Keratinocyte (primary cell): ENCODE measurements around the gene CRIM1. TPM values are rescaled to one million over a fixed set of nuclear protein-coding genes. Genes with fewer than 3 reads are reported as not detected.

ENCODE experiments used
- DNase-seq: peaks from one replicate; pipeline ENCODE4 v3.0.0-alpha.2; 2011; ENCODE audit warnings: low read depth, missing footprints, low spot score
- FAIRE-seq: peaks from 2 replicates; lab custom pipeline; 2011; peaks lifted over from hg19 to GRCh38; lab: Jason Lieb, UNC
- H2AFZ ChIP-seq: 2 replicates; pipeline ENCODE4 v1.6.0; 2012; ENCODE audit warnings: low read length, control low read depth, inconsistent platforms; ENCODE audit not compliant: control insufficient read depth
- H3K27ac ChIP-seq: 2 replicates; pipeline ENCODE4 v1.5.1; 2011; ENCODE audit warnings: low read length; ENCODE audit not compliant: control insufficient read depth, insufficient read depth
- H3K27me3 ChIP-seq: 3 replicates; pipeline ENCODE4 v1.6.0; 2011; ENCODE audit warnings: low read length; ENCODE audit not compliant: control insufficient read depth, insufficient read depth; ENCODE audit errors: extremely low read depth
- H3K36me3 ChIP-seq, 2 experiments: 2 replicates in 1 of 2; 3 replicates in 1 of 2; pipeline ENCODE4 v1.5.1; 2011; ENCODE audit warnings: low read length in 2 of 2, mild to moderate bottlenecking in 1 of 2; ENCODE audit not compliant: control insufficient read depth in 2 of 2, insufficient read depth in 2 of 2; ENCODE audit errors: extremely low read depth in 1 of 2
- H3K4me1 ChIP-seq: 3 replicates; pipeline ENCODE4 v1.5.1; 2011; ENCODE audit warnings: low read length; ENCODE audit not compliant: control insufficient read depth, insufficient read depth; ENCODE audit errors: extremely low read depth
- H3K4me2 ChIP-seq: 3 replicates; pipeline ENCODE4 v1.6.0; 2011; ENCODE audit warnings: low read depth, low read length; ENCODE audit not compliant: control insufficient read depth, insufficient read depth; ENCODE audit errors: extremely low read depth
- H3K4me3 ChIP-seq, 3 experiments: fragments of 200-600 bp in 1 of 3; sonication (generic) in 1 of 3; 2 replicates in 2 of 3; 3 replicates in 1 of 3; pipeline ENCODE4 v1.5.1; 2011 to 2016; ENCODE audit warnings: low read length in 3 of 3, mild to moderate bottlenecking in 3 of 3, control low read depth in 2 of 3, inconsistent platforms in 1 of 3, low read depth in 1 of 3, mixed read lengths in 1 of 3, mixed run types in 1 of 3, moderate library complexity in 1 of 3; ENCODE audit not compliant: control insufficient read depth in 2 of 3, insufficient read depth in 2 of 3; ENCODE audit errors: extremely low read depth in 1 of 3
- H3K79me2 ChIP-seq: 2 replicates; pipeline ENCODE4 v1.6.0; 2012; ENCODE audit warnings: low read length; ENCODE audit not compliant: control insufficient read depth, insufficient read depth
- H3K9ac ChIP-seq: 3 replicates; pipeline ENCODE4 v1.6.0; 2011; ENCODE audit warnings: low read length; ENCODE audit not compliant: control insufficient read depth, insufficient read depth; ENCODE audit errors: extremely low read depth
- H3K9me1 ChIP-seq: 3 replicates; pipeline ENCODE4 v1.6.0; 2011; ENCODE audit warnings: low read length; ENCODE audit not compliant: control insufficient read depth, insufficient read depth; ENCODE audit errors: extremely low read depth
- H3K9me3 ChIP-seq: 2 replicates; pipeline ENCODE4 v1.5.1; 2012; ENCODE audit warnings: low read depth, low read length; ENCODE audit not compliant: control insufficient read depth
- H4K20me1 ChIP-seq: 3 replicates; pipeline ENCODE4 v1.6.0; 2011; ENCODE audit warnings: low read length; ENCODE audit not compliant: control insufficient read depth, insufficient read depth; ENCODE audit errors: extremely low read depth
- EZH2 ChIP-seq: IDR thresholded peaks from one replicate; pipeline ENCODE4 v1.6.1; 2012; ENCODE audit warnings: inconsistent platforms, mild to moderate bottlenecking, low read length, moderate library complexity
- dilution Hi-C: fragments of 300-500 bp; cut with MboI; formaldehyde crosslinking; loops from one replicate; pipeline ENCODE4 v1.7.0; 2020; ENCODE audit warnings: low sequenced_read_pairs; ENCODE audit not compliant: extremely low pct_ligation_motif_present
- polyA plus RNA-seq, 5 experiments: library from polyadenylated mRNA; depleted of rRNA in 3 of 5; stranded (reverse) in 3 of 5; stranded (forward) in 1 of 5; unstranded in 1 of 5; fragments of >200 nt; gene quantifications; 1 replicate in 1 of 5; 2 replicates in 3 of 5; 3 replicates in 1 of 5; pipeline versions ENCODE4 v1.2.1 to v1.2.3, GENCODE V29; 2011 to 2012; ENCODE audit warnings: missing spikeins in 2 of 5, low read depth in 1 of 5, low replicate concordance in 1 of 5
- TF ChIP-seq, protein P1 (sequence below), 3 experiments: IDR thresholded peaks in 1 of 3; conservative IDR thresholded peaks in 1 of 3; optimal IDR thresholded peaks in 1 of 3; 2 replicates in 2 of 3; 3 replicates in 1 of 3; pipeline versions ENCODE3 to v1.5.1; 2011; ENCODE audit warnings: low read length in 3 of 3, mild to moderate bottlenecking in 3 of 3, moderate library complexity in 2 of 3, control low read depth in 1 of 3, inconsistent platforms in 1 of 3; ENCODE audit not compliant: insufficient read depth in 2 of 3; ENCODE audit errors: extremely low read depth in 1 of 3

CRIM1 gene
- polyA plus RNA-seq, 1 donor (not counting 4 experiments of a cell fraction or from before 2014, with no cell fraction given), result 98.3 TPM

DNA sequence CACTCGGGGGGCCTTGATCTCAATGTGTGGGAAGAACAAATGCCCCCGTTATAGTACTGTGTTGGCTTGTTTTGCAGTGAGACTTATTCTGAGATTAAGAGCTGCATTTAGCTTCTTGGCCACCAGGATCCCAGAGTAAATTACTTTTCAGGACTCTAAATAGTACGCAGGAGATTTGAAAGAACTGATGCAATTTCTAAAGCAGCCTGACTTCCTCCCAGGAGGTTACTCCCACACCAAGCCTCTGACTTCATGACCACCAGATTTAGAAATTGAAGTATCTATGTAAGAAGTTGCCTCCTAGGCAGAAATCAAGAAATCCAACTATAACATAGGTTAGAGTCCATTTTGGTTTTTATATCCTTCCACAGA lies 175.4 kb downstream of the CRIM1 start:
- H3K4me3 ChIP-seq, result no peak overlapping the region
- H3K4me2 ChIP-seq, result no peak overlapping the region
- H3K36me3 ChIP-seq, result peaks cover 19 to 39% of the 10 kb centered on the region in 2 experiments
- no peak for FAIRE-seq
- H3K27ac ChIP-seq, result no peak overlapping the region
- no peak overlapping the region for H3K9ac ChIP-seq
- no peaks in the 10 kb centered on the region for H3K79me2 ChIP-seq
- DNase-seq, result no peak
- no peaks in the 10 kb centered on the region for H3K4me1 ChIP-seq
- no peak overlapping the region for H2AFZ ChIP-seq
- H4K20me1 ChIP-seq, result no peaks in the 10 kb centered on the region
- dilution Hi-C loops, result no loop called here
- no peak for TF ChIP-seq EZH2
- TF ChIP-seq, protein P1, sequence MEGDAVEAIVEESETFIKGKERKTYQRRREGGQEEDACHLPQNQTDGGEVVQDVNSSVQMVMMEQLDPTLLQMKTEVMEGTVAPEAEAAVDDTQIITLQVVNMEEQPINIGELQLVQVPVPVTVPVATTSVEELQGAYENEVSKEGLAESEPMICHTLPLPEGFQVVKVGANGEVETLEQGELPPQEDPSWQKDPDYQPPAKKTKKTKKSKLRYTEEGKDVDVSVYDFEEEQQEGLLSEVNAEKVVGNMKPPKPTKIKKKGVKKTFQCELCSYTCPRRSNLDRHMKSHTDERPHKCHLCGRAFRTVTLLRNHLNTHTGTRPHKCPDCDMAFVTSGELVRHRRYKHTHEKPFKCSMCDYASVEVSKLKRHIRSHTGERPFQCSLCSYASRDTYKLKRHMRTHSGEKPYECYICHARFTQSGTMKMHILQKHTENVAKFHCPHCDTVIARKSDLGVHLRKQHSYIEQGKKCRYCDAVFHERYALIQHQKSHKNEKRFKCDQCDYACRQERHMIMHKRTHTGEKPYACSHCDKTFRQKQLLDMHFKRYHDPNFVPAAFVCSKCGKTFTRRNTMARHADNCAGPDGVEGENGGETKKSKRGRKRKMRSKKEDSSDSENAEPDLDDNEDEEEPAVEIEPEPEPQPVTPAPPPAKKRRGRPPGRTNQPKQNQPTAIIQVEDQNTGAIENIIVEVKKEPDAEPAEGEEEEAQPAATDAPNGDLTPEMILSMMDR (optimal IDR thresholded peaks at IDR 0.05 in 1 of 3, IDR thresholded peaks at IDR 0.05 in 1 of 3, conservative IDR thresholded peaks at IDR 0.05 in 1 of 3; ENCODE audit: extremely low read depth in 1 of 3, insufficient read depth in 2 of 3, low read length in 3 of 3), result no peak
- H3K9me1 ChIP-seq, result no peaks in the 10 kb centered on the region
- H3K27me3 ChIP-seq, result no peaks in the 10 kb centered on the region
- no peaks in the 10 kb centered on the region for H3K9me3 ChIP-seq

GRCh38 chr2:36534275-36534799 lies 178.8 kb downstream of the CRIM1 start:
- Histone ChIP-seq H3K9me1 (no peaks in the 10 kb centered on the region), H3K4me1 (no peaks in the 10 kb centered on the region), H3K27me3 (no peaks in the 10 kb centered on the region), H3K36me3 (peaks cover 29 to 42% of the 10 kb centered on the region in 2 experiments), H4K20me1 (no peaks in the 10 kb centered on the region), H3K9me3 (no peaks in the 10 kb centered on the region), H3K4me3 (no peak overlapping the region), H3K4me2 (no peak overlapping the region), H3K79me2 (no peaks in the 10 kb centered on the region), H3K27ac (no peak overlapping the region), H3K9ac (no peak overlapping the region), H2AFZ (no peak overlapping the region)
- no peak for DNase-seq
- dilution Hi-C loops, result no loop called here
- no peak for FAIRE-seq
- TF ChIP-seq, protein P1 (optimal IDR thresholded peaks at IDR 0.05 in 1 of 3, IDR thresholded peaks at IDR 0.05 in 1 of 3, conservative IDR thresholded peaks at IDR 0.05 in 1 of 3; ENCODE audit: extremely low read depth in 1 of 3, insufficient read depth in 2 of 3, low read length in 3 of 3), result no peak
- TF ChIP-seq EZH2, result no peak
